Fibroblast of pulmonary artery (primary cell): ENCODE data around the gene CLRN3.

Source experiments
- DNase-seq: peaks from one replicate; pipeline ENCODE4 v3.0.0-alpha.2; 2010; ENCODE audit warnings: low read depth
- H3K4me3 ChIP-seq: replicated peaks from 2 replicates; pipeline ENCODE4 v1.5.1; 2011; ENCODE audit warnings: low read depth, mild to moderate bottlenecking, control low read depth, low read length, moderate library complexity
- TF ChIP-seq, protein P1 (sequence below): IDR thresholded peaks from 2 replicates; pipeline ENCODE4 v1.5.1; 2011; ENCODE audit warnings: mild to moderate bottlenecking, control low read depth, low read length, inconsistent platforms; ENCODE audit errors: missing control alignments

CLRN3 gene

DNA sequence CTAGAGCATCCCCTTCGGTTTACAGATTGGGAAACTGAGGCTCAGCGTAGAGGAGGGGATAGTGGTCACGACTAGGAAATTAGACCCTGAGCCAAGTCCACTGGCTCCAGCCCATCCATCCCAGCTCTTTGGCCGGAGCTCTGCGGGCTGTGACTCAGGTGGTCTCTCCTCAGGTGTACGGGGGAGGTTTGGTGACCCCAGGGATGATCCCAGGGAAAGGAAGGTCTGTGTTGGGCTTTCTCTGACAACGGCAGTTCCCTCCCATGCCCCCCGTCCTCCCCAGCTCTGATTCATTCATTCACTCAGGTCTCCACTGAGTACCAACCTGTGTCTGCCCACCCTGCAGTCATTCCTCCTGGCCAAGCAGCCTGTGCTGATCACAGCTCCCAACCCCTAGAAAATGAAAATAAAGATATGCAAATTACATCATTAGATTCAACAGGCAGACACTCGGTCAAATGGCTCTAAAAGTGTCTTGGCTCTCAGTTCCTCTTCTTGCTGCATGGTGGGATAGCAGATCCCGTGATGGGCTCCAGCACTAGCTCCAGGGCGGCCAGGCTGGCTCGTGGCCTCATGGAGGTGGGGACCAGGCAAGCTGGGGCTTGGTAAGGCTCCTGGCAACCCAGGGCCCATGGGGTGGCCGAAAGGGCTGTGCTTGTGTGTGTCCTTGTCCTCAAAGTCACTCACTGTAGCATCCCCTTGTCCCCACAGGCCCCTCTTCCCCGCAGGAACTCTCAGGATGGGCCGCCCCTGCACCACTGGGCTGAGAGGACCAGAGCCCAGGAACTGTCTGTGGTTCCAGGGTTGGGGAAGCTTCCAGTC lies 37.8 kb downstream of the CLRN3 start:
- no peak overlapping the region for H3K4me3 ChIP-seq
- TF ChIP-seq, protein P1, sequence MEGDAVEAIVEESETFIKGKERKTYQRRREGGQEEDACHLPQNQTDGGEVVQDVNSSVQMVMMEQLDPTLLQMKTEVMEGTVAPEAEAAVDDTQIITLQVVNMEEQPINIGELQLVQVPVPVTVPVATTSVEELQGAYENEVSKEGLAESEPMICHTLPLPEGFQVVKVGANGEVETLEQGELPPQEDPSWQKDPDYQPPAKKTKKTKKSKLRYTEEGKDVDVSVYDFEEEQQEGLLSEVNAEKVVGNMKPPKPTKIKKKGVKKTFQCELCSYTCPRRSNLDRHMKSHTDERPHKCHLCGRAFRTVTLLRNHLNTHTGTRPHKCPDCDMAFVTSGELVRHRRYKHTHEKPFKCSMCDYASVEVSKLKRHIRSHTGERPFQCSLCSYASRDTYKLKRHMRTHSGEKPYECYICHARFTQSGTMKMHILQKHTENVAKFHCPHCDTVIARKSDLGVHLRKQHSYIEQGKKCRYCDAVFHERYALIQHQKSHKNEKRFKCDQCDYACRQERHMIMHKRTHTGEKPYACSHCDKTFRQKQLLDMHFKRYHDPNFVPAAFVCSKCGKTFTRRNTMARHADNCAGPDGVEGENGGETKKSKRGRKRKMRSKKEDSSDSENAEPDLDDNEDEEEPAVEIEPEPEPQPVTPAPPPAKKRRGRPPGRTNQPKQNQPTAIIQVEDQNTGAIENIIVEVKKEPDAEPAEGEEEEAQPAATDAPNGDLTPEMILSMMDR = no peak
- no peak for DNase-seq

DNA sequence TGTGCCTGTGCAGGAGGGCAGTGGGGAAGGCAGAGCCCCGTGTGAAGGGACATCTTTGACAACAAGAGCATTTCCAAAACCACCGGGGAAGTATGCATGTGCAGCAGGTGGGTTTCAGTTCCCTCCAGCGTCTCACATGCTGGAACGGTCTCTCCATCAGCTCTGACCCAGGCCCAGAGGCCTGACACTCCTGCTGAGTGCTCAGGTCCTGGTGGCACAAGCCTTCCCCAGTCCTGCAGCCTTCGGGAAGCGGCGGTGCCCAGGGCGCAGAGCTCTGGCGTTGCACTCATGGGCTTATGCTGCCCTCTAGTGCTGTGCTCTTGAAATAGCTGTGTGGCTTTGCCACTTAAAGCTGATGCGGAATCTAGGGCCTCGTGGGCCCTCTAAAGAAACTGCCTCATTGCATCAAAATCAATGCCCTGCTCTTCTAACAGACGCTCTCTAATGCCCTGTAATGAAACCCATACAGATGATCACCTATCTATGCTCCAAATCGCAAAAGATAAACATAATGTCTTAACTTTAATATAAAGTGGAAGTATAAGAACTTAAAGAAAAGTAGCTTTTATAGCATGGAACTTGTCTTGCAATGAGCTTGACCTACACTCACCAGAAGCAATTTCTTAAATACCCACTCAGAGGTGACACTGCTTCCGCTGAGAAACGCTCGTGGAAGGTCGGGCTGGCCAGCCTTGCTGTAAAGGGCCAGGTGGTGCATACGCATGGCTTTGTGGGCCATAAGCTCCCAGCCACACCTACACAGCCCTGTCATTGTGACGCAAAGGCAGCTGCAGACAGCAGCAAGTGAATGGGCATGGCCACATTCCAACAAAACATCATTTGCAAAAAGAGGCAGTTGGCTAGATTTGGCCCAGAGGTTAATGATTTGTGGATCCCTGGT lies 38.6 kb downstream of the CLRN3 start:
- peak; percentile 74 for DNase-seq
- TF ChIP-seq, protein P1 = peak; percentile 89
- H3K4me3 ChIP-seq = no peak overlapping the region

DNA sequence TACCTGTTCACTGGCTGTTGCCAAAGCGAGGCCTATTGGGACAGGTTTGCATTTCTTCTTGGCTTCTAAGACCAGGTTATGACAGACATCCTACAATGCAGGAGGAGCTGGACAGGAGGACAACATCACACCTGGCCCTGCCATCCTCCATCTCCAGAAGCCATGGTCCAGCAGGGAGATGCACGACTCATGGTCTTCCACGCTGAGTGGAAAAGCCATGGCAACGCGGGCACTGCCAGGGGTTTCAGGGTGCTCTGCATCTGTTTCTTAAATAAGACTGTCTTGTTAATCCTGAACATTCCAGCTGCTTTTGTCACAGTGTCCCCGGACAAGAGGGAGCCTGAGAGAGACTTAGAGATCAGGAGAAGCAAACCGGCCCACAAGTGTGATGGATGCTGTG lies 40.3 kb downstream of the CLRN3 start:
- H3K4me3 ChIP-seq = no peak overlapping the region
- DNase-seq = no peak
- TF ChIP-seq, protein P1 = no peak

DNA sequence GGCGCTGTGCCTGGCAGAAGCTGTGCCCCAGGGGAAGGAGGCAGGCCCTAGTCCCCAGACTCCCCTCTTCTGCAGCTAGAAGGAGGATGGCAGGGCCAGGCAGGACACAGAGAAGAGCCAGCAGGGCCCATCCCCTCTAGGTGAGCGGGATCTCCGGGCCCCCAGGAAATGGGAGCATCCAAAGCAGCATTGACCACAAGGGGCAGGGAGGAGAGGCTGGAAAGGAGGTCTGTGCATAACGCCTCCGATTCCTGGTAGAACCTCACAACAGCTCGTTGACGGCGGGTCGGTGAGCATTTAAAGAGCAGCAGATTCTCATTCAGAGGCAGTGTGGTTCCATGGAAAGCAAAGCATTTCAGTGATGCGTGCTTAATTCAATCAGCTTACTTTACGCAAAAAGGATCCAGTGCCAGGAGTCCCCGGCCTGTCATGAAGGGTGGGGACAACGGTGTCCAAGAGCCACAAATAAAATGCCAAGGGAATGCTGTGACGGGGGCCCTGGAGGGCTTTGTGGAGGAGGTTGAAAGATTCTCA lies 41.0 kb downstream of the CLRN3 start:
- no peak overlapping the region for H3K4me3 ChIP-seq
- DNase-seq = no peak
- TF ChIP-seq, protein P1 = no peak

DNA sequence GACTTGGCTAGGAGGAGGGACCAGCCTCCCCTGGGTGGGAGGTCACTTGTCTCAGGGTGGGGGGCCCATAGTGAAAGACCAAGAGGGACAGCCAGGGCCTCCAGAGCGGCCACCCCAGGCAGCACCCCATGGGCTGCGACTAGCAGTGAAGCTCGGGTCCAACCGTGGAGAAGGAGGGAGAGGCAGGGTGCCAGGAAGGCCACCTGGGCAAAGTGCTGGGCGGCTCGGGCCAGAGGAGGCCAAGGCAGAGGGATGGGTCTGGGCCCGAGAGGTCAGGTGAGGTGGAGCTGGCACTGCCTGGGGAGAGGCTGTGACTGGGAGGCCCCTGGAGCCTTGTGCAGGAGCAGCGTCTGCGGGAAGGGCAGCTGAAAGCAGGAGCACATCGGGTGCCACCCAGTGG lies 41.8 kb downstream of the CLRN3 start:
- TF ChIP-seq, protein P1 = no peak
- H3K4me3 ChIP-seq = no peak overlapping the region
- no peak for DNase-seq

DNA sequence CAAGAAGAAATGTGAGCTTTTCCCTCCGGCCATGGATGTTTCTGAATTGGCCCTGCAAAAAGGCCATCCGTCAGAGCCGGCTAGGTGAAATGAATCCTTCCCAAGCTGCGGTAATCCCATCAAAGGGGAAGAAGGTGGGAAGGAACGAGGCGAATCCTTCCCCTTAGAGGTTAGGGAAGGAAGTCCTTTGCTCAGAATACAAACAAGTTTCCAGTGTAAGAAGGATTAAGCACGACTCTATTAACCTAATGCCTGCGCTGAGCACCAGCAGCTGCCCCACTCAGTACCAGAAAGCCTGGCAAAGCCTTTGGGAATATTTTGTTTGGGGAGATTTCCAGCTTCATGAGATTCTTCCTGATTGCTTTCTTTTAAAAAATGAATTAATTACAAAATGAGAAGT lies 42.8 kb downstream of the CLRN3 start:
- H3K4me3 ChIP-seq = no peak overlapping the region
- TF ChIP-seq, protein P1 = no peak
- no peak for DNase-seq
